Pancreas (tissue), 10 donors: ENCODE measurements around the gene NTN1. TPM values are rescaled to one million over a fixed set of nuclear protein-coding genes. Genes with fewer than 3 reads are reported as not detected.

Source experiments
- ATAC-seq, 4 donors: fragments of 200-7000 bp; cut with Tn5 transposase; one replicate each; pipeline versions ENCODE4 v1.8.0 to v1.9.1; 2020; ENCODE audit warnings: mild to moderate bottlenecking in 4 of 4, moderate library complexity in 4 of 4
- DNase-seq, 6 donors: peaks; one replicate each; pipeline ENCODE4 v3.0.0-alpha.2; 2020
- FAIRE-seq: peaks from 2 replicates; lab custom pipeline; 2012; peaks lifted over from hg19 to GRCh38; lab: Jason Lieb, UNC
- H3K27ac ChIP-seq, 4 donors: fragments of 200-600 bp; sonication (generic); 1 replicate in 3 of 4; 2 replicates in 1 of 4; pipeline versions ENCODE4 v1.5.0 to v1.8.0; 2020
- H3K27me3 ChIP-seq, 4 donors: fragments of 200-600 bp; one replicate each; pipeline ENCODE4 v1.8.0; 2021
- H3K36me3 ChIP-seq, 3 donors: fragments of 200-600 bp; sonication (generic) in 1 of 3; one replicate each; pipeline versions ENCODE4 v1.5.0 to v1.8.0; 2020 to 2021
- H3K4me1 ChIP-seq, 3 donors: fragments of 200-600 bp; one replicate each; pipeline ENCODE4 v1.8.0; 2021
- H3K4me3 ChIP-seq, 4 donors: fragments of 200-600 bp; sonication (generic) in 2 of 4; one replicate each; pipeline versions ENCODE4 v1.5.0 to v1.8.0; 2020 to 2021
- H3K9me3 ChIP-seq, 4 donors: fragments of 200-600 bp; one replicate each; pipeline ENCODE4 v1.8.0; 2021
- CTCF ChIP-seq, 4 donors: fragments of 200-600 bp; sonication (generic) in 3 of 4; IDR thresholded peaks; one replicate each; pipeline versions ENCODE4 v1.5.0 to v1.8.0; 2021; ENCODE audit warnings: antibody characterized with exemption in 4 of 4
- WGBS, 2 donors: extraction: QIAGEN DNeasy Blood & Tissue Kit; methylation state at CpG; one replicate each; pipeline ENCODE4 v1.1.7; 2013; 5-methylcytosine and 5-hydroxymethylcytosine counted together
- intact Hi-C, 3 donors: fragments of 100-400 bp; cut with DNase I; formaldehyde crosslinking; loops; one replicate each; pipeline versions ENCODE4 v1.11.1 to v1.14.2; 2022
- polyA plus RNA-seq, 2 donors: library from polyadenylated mRNA; stranded (reverse); fragments of 200-250 nt; gene quantifications; one replicate each; pipeline ENCODE4 v1.2.3, GENCODE V29; 2013
- total RNA-seq, 6 donors: library from RNA; stranded (reverse); fragmentation: NEBNext Ultra II Directional in 4 of 6; extraction: Animal tissue kit (Norgen Biotek cat#: 25700) in 4 of 6; gene quantifications; one replicate each; pipeline versions ENCODE4 v1.2.1 to v1.2.4, GENCODE V29; 2021 to 2023
- donor health status: healthy with polysubstance abuse.
- donor health status: DM: no; HTN: no; CAD: no; lungs with moderate emphysema.
- donor health status: DM: no; HTN: no; CAD: no.
- donor health status: control.
- donor health status: control.
- donor health status: Bipolar disorder and iron deficiency.
- donor health status: DM: yes; HTN: yes; CAD: no.
- donor health status: DM: no; HTN: no; CAD: no.
- donor health status: DM: no; HTN: no; CAD: no.
- donor health status: DM: yes; HTN: yes; CAD: no.

The NTN1 gene
- total and polyA plus RNA-seq, 8 donors: 1.8 to 4.3 (median 2.5) TPM

DNA sequence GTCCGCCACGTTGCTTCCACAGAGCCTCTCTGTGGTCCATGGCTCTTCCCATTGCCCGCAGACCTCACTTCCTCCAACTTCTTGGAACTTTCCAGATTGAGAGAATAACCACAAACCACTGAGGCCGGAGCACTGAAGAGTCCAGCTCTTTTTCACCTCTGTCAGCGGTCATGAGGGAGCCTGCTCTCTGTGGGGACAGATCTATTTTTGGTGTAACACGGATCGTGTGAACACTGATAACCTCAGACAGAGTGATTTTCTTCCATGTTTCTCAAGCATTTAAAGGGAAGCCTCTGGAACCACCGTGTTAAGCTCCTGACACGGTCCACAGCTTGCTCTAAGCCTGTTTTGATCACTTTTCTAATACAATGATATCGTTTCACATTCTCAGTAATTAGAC, 49.7 kb downstream of the NTN1 start:
- ATAC-seq (no peak), DNase-seq (no peak), FAIRE-seq (no peak)
- TF ChIP-seq CTCF (IDR thresholded peaks at IDR 0.05): no peak
- Histone ChIP-seq H3K27me3 (no peaks in the 10 kb centered on the region), H3K4me1 (peaks cover 0 to 5% (median 0%) of the 10 kb centered on the region in 3 donors), H3K27ac (no peak overlapping the region), H3K36me3 (no peaks in the 10 kb centered on the region), H3K4me3 (no peak overlapping the region), H3K9me3 (no peaks in the 10 kb centered on the region)
- intact Hi-C loops: no loop called here
- 77 to 84% methylated on average over 10 of the region's 10 CpGs for WGBS, 2 donors

GRCh38 chr17:9071811-9072498, 50.6 kb downstream of the NTN1 start:
- Histone ChIP-seq H3K27me3 (no peaks in the 10 kb centered on the region), H3K9me3 (no peaks in the 10 kb centered on the region), H3K27ac (peak overlapping the region in 1 of 4 donors; percentile 58), H3K36me3 (no peaks in the 10 kb centered on the region), H3K4me1 (peaks cover 0 to 5% (median 0%) of the 10 kb centered on the region in 3 donors), H3K4me3 (no peak overlapping the region)
- ATAC-seq (peak in 1 of 4 donors; percentile 29), FAIRE-seq (no peak), DNase-seq (no peak)
- intact Hi-C loops: no loop called here
- WGBS, 2 donors: 61 to 68% methylated on average over 12 of the region's 12 CpGs
- TF ChIP-seq CTCF (IDR thresholded peaks at IDR 0.05): no peak

DNA sequence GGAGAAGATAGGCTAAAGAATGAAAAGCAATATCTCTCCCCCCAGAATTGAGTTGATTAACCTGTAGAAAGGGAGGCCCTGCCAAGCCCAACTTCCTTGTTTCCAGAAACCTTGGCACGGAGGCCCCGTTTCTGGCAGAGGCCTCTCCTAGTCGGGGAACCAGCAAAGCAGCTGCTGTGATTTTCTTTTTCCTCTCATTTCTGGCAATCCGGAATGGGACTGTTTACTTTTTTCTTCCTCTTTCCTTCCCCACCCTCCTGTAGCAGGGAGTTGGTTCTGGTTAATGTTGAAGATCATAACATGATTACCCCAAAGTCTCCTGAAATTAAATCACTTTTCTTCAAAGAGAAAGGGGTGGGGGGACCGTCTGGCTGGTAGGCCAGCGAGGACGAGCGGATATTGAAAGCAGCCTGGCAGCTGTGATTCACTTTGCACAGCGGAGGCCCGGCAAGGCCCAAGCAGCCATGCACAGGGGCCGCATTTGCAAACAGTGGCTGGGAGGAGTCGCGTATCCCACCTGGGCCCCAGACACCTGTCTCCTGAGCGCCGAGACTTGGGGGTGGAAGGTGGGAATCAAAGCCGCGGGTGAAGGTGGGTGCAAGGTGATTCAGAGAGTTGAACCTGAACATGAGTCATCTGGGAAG, 51.5 kb downstream of the NTN1 start:
- Histone ChIP-seq H3K9me3 (no peaks in the 10 kb centered on the region), H3K27me3 (no peaks in the 10 kb centered on the region), H3K36me3 (no peaks in the 10 kb centered on the region), H3K27ac (peak overlapping the region in 2 of 4 donors; percentile 58 to 67), H3K4me3 (no peak overlapping the region), H3K4me1 (peaks cover 0 to 5% (median 0%) of the 10 kb centered on the region in 3 donors)
- intact Hi-C loops: no loop called here
- ATAC-seq (peak; percentile 53 to 82 (median 75)), FAIRE-seq (no peak), DNase-seq (peak in 5 of 6 donors; percentile 26 to 63 (median 48))
- 46 to 51% methylated on average over 17 of the region's 17 CpGs for WGBS, 2 donors
- no peak for TF ChIP-seq CTCF (IDR thresholded peaks at IDR 0.05)

GRCh38 chr17:9074131-9074530, 52.8 kb downstream of the NTN1 start:
- H3K4me3 ChIP-seq: no peak overlapping the region
- H3K27ac ChIP-seq: no peak overlapping the region
- intact Hi-C loops: no loop called here
- DNase-seq (no peak), FAIRE-seq (no peak), ATAC-seq (no peak)
- H3K9me3 ChIP-seq: no peaks in the 10 kb centered on the region
- H3K4me1 ChIP-seq: peaks cover 0 to 5% (median 0%) of the 10 kb centered on the region in 3 donors
- no peaks in the 10 kb centered on the region for H3K36me3 ChIP-seq
- 93 to 98% methylated on average over 16 of the region's 16 CpGs for WGBS, 2 donors
- no peaks in the 10 kb centered on the region for H3K27me3 ChIP-seq
- TF ChIP-seq CTCF (IDR thresholded peaks at IDR 0.05): no peak
